ENCODE measurements around the gene SIRT6.
"Not testable (repeated sequence)": the region's sequence is repeated elsewhere in the genome, so short reads cannot be mapped to it uniquely, and the experiment has no call there.

DNA sequence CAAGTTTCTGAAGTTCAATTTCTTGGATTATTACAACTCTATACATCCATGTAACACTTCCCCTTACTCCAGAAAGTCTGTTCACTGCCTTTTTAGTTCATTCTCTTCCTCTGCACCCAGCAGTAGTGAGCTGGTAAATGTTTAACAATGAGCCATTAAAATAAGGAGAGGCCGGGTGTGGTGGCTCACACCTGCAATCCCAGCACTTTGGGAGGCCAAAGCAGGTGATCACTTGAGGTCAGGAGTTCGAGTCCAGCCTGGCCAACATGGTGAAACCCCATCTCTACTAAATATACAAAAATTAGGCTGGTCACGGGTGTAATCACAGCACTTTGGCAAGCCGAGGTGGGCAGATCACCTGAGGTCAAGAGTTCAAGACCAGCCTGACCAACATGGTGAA is 55.0 kb downstream of the SIRT6 start:
- TF ChIP-seq, protein P1, sequence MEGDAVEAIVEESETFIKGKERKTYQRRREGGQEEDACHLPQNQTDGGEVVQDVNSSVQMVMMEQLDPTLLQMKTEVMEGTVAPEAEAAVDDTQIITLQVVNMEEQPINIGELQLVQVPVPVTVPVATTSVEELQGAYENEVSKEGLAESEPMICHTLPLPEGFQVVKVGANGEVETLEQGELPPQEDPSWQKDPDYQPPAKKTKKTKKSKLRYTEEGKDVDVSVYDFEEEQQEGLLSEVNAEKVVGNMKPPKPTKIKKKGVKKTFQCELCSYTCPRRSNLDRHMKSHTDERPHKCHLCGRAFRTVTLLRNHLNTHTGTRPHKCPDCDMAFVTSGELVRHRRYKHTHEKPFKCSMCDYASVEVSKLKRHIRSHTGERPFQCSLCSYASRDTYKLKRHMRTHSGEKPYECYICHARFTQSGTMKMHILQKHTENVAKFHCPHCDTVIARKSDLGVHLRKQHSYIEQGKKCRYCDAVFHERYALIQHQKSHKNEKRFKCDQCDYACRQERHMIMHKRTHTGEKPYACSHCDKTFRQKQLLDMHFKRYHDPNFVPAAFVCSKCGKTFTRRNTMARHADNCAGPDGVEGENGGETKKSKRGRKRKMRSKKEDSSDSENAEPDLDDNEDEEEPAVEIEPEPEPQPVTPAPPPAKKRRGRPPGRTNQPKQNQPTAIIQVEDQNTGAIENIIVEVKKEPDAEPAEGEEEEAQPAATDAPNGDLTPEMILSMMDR (IDR thresholded peaks at IDR 0.05): not testable (repeated sequence)
- TF ChIP-seq POLR2A (IDR thresholded peaks at IDR 0.05): not testable (repeated sequence)
